ENCODE results near the gene USH2A. TPM values are rescaled to one million over a fixed set of nuclear protein-coding genes. Genes with fewer than 3 reads are reported as not detected.

The USH2A gene
- total RNA-seq, 2 donors from 2014 or later = not detected

DNA sequence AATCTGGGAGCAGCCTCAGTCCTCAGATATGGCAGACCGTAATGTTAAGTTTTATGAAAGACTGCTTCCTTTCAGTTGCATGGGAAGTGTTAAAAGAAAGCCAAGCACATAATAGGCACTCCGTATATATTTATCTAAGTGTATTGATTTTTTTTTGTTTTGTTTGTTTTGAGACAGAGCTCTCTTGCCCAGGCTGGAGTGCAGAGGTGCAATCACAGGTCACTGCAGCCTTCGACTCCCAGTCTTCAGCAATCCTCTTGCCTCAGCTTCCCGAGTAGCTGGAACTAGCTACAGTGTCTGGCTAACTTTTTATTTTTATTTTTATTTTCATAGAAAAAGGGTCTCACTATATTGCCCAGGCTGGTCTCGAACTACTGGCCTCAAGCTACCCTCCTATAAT lies 341.8 kb downstream of the USH2A start:
- Mint-ChIP-seq H3K27ac (no peak overlapping the region), H3K36me3 (no peaks in the 10 kb centered on the region), H3K9me3 (peaks cover 24% of the 10 kb centered on the region), H3K27me3 (no peaks in the 10 kb centered on the region), H3K4me1 (ENCODE audit: low read depth in 2 of 2) (no peaks in the 10 kb centered on the region), H3K4me3 (no peak overlapping the region)
- ATAC-seq = no peak
- DNase-seq (ENCODE audit: low spot score) = no peak

DNA sequence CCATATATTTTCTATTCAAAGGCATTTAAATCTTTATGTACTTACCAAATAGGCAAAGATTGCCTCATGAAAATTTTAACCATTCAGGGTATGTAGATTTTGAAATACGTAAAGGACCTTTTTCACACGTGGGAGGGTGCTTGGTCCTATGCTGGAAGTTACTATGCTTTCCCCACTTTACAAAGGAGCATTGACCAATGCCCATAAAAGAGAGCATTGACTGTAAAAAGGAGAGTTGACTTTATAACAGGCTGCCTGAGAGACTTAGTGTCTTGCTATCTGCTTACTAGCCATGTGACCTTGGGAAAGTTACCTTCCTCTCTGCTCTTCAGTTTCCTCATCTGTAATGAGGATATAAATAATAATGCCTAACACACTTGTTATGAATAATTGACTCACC lies 346.5 kb downstream of the USH2A start:
- Mint-ChIP-seq H3K4me3 (no peak overlapping the region), H3K27me3 (no peaks in the 10 kb centered on the region), H3K36me3 (no peaks in the 10 kb centered on the region), H3K27ac (no peak overlapping the region), H3K4me1 (ENCODE audit: low read depth in 2 of 2) (no peaks in the 10 kb centered on the region), H3K9me3 (peaks cover 22% of the 10 kb centered on the region)
- no peak for ATAC-seq
- DNase-seq (ENCODE audit: low spot score) = no peak

DNA sequence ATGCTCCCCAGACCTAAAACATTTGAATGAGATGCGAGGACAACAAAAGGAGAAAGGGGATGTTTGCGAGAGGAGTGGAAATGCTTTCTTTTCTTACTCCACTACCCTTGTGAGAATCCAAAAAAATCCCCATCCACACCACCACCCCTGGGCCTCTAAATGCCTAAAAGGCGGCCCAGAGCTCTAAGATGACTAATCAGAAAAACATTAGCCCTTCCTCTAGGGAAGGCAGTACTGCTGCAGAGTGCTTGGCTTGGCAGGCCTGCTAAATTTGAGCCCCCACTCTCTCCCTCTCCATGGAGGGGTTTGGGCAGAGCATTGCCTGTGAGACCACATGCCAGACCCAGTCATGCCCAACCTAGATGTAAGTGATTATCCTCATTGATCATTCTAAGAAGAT lies 347.9 kb downstream of the USH2A start:
- Mint-ChIP-seq H3K9me3 (peaks cover 18% of the 10 kb centered on the region), H3K36me3 (no peaks in the 10 kb centered on the region), H3K27ac (no peak overlapping the region), H3K27me3 (no peaks in the 10 kb centered on the region), H3K4me3 (no peak overlapping the region), H3K4me1 (ENCODE audit: low read depth in 2 of 2) (no peaks in the 10 kb centered on the region)
- ATAC-seq (no peak), DNase-seq (ENCODE audit: low spot score) (no peak)

DNA sequence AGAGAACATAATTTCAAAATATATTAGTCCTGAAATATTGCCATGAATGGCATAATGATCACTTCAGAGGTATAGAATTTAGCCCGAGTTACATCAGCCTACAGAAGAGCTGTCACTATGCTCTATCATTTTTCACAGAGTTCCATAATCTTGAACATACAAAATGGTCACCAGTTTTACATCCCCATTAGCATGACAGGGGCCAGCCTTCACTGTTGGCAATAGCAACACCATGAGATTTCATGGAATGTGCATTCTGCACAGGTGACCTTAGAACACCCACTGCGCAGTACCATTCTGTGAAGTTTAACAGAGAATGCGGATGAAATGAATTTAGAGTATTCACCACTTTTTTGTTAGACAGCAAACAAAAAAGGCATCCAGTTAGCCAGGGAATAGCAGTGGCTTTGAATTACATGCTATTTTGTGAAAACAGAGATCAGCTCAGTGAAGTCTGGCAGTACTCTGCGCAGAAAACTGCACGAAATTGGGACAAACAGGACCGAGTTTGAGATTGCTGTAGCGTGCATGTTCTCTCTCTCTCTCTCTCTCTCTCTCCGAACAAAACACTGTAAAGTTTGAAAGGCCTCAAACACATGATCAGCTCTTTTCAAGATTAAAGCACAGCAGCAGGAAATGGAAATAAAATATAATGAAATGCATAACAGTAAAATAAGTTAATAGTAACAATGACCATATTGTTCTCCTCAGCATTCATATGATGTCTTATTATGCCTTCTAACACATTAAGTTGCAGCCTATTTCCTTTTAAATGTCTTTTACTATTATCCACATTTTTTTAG lies 349.3 kb downstream of the USH2A start:
- Mint-ChIP-seq H3K4me3 (no peak overlapping the region), H3K9me3 (peaks cover 11% of the 10 kb centered on the region), H3K27ac (no peak overlapping the region), H3K4me1 (ENCODE audit: low read depth in 2 of 2) (no peaks in the 10 kb centered on the region), H3K27me3 (no peaks in the 10 kb centered on the region), H3K36me3 (no peaks in the 10 kb centered on the region)
- ATAC-seq (no peak), DNase-seq (ENCODE audit: low spot score) (no peak)

DNA sequence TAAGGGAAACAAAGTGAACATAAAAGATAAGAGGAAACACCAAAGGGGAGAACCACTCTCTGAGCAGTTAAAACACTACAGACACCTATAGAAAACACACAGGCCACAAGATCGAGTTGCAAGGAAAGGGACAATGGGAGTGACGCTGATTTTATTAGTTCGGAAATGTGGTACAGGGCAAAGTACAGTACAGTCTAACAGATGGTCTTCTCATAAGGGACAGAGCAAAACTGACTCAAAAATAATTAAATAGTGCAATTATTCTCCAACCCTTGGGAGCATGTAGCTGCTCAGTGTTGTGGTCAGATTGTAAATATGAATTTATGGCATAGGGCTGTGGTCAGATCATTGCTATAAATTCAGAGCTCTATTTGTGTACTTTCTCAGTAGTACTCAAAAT lies 352.0 kb downstream of the USH2A start:
- no peak for DNase-seq (ENCODE audit: low spot score)
- Mint-ChIP-seq H3K36me3 (peaks cover 7% of the 10 kb centered on the region), H3K9me3 (peaks cover 23% of the 10 kb centered on the region)

DNA sequence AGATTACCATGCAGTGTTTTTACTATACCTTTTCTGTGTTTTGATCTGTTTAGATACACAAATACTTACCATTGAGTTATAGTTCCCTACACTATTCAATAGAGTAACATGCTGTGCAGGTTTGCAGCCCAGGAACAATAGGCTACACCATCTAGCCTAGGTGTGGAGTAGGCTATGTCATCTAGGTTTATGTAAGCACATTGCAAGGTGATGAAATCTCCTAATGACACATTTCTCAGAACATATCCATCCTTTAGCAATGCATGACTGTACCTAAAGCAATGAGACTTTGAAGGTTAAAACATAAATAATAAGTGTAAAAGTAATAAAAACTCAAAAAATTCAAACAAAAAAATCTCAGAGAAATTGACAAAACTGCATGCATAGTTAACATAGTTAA lies 358.6 kb downstream of the USH2A start:
- DNase-seq (ENCODE audit: low spot score) (no peak), ATAC-seq (no peak)
- peaks cover 32% of the 10 kb centered on the region for H3K9me3 Mint-ChIP-seq
- no peak overlapping the region for H3K4me3 Mint-ChIP-seq
- no peak overlapping the region for H3K27ac Mint-ChIP-seq
- H3K36me3 Mint-ChIP-seq = peaks cover 13% of the 10 kb centered on the region
- no peaks in the 10 kb centered on the region for H3K4me1 Mint-ChIP-seq (ENCODE audit: low read depth in 2 of 2)
- H3K27me3 Mint-ChIP-seq = no peaks in the 10 kb centered on the region

More for the DNA sequence above, 352.0 kb downstream of the USH2A start:
- H3K27ac Mint-ChIP-seq = no peak overlapping the region
- no peaks in the 10 kb centered on the region for H3K27me3 Mint-ChIP-seq
- no peak overlapping the region for H3K4me3 Mint-ChIP-seq
- H3K4me1 Mint-ChIP-seq (ENCODE audit: low read depth in 2 of 2) = no peaks in the 10 kb centered on the region
- no peak for ATAC-seq

DNA sequence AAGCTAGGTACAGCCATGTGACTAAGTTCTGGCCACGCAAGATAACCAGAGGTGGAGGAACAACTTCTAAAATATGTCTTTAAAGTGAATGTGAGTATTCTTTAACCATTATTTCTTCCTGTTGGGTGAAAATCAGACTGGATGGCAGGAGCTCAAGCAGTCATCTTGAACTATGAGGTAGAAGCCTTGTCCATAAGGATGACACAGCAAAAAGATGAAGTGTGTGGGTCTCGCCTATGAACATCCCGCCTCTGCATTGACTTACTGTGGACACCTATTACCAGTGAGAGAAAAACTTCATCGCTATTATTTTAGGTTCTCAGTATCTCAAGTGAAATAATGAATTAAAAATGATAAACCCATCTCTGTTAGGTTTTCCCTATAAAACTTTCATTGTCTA lies 365.3 kb downstream of the USH2A start:
- DNase-seq (ENCODE audit: low spot score) (no peak), ATAC-seq (no peak)
- Mint-ChIP-seq H3K9me3 (peaks cover 17% of the 10 kb centered on the region), H3K4me1 (ENCODE audit: low read depth in 2 of 2) (no peaks in the 10 kb centered on the region), H3K4me3 (no peak overlapping the region), H3K27me3 (no peaks in the 10 kb centered on the region), H3K36me3 (peaks cover 7% of the 10 kb centered on the region), H3K27ac (no peak overlapping the region)

DNA sequence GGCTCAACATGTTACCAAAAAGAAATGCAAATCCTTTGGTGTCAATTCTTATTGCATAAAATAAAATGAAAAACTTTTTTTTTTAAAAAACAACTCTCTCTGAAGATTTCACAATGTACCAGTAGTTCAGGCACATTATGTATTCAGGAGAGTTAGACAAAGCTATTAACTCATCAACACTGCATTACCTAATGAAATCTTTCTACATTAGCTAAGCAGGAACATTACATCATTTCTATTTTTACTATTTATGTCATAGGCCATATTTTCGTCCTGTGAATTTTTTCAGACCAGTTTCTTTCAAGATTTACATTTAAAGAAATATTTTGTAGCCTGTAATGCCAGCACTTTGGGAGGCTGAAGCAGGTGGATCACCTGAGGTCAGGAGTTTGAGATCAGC lies 366.2 kb downstream of the USH2A start:
- no peaks in the 10 kb centered on the region for H3K27me3 Mint-ChIP-seq
- no peak for ATAC-seq
- H3K4me3 Mint-ChIP-seq = no peak overlapping the region

DNA sequence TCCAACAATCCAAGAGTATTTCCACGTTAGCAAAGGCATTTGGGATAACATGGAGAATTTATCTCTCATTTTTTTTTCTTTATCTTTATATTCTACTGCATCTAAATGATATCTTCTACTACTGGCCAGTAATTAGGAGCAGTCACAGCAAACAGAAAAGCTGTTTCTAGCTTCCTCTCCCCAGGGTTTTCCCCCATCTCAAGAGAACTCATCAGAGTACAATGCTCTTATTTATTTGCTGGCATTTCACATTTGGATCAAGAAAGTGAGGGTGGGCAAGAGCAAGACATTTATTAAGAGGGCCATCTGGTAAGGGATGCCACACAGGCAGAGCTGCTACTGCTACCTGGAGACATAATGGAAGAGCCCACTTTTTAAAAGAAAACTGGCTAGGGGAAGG lies 368.2 kb downstream of the USH2A start:
- Mint-ChIP-seq H3K27ac (no peak overlapping the region), H3K36me3 (peaks cover 4% of the 10 kb centered on the region), H3K27me3 (no peaks in the 10 kb centered on the region), H3K4me1 (ENCODE audit: low read depth in 2 of 2) (no peaks in the 10 kb centered on the region), H3K9me3 (peaks cover 19% of the 10 kb centered on the region), H3K4me3 (no peak overlapping the region)
- ATAC-seq (no peak), DNase-seq (ENCODE audit: low spot score) (no peak)

More for the DNA sequence above, 366.2 kb downstream of the USH2A start:
- no peak for DNase-seq (ENCODE audit: low spot score)
- peaks cover 18% of the 10 kb centered on the region for H3K9me3 Mint-ChIP-seq
- peaks cover 6% of the 10 kb centered on the region for H3K36me3 Mint-ChIP-seq
- no peak overlapping the region for H3K27ac Mint-ChIP-seq
- H3K4me1 Mint-ChIP-seq (ENCODE audit: low read depth in 2 of 2) = no peaks in the 10 kb centered on the region

DNA sequence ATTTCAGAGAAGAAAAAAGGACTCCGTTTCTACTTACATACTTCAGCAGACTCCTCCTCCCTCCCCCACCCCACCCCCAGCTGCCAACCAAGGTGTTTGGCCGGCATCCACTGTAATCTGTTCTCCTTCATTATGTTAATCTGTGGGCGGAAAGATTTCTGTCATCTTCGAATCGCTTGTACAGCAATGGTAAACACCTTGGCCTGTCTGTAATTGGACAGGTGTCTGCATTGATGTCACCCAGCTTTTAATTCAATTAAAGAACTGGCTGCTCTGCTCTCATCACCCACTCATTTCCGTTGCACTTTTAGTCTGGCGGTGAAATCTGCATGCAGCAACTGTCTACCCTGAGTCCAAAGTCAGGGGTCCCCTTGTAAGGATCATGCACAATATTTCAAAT lies 368.6 kb downstream of the USH2A start:
- H3K27me3 Mint-ChIP-seq = no peaks in the 10 kb centered on the region
- DNase-seq (ENCODE audit: low spot score) (no peak), ATAC-seq (no peak)
- peaks cover 4% of the 10 kb centered on the region for H3K36me3 Mint-ChIP-seq
- no peak overlapping the region for H3K4me3 Mint-ChIP-seq
- no peak overlapping the region for H3K27ac Mint-ChIP-seq
- H3K4me1 Mint-ChIP-seq (ENCODE audit: low read depth in 2 of 2) = no peaks in the 10 kb centered on the region
- H3K9me3 Mint-ChIP-seq = peaks cover 21% of the 10 kb centered on the region

DNA sequence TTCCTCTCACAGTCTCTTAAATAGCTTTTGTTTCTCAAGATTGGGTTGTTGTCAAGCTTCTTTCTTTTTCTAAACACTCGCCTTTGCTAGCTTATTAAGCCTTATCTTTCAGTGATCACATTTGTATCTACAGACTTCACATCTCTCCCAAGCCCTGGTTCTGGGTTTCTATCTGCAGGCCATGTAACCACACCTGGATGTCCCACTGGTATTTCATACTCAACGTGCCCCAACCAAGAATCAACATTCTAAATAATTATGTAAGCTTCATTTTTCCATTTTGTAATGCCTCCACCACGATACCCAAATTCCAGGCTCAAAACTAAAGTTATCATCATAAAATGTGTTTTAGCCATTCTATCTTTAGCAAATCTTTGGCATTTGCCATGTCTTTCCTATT lies 372.2 kb downstream of the USH2A start:
- DNase-seq (ENCODE audit: low spot score) = no peak
- Mint-ChIP-seq H3K36me3 (peaks cover 4% of the 10 kb centered on the region), H3K27ac (no peak overlapping the region)

DNA sequence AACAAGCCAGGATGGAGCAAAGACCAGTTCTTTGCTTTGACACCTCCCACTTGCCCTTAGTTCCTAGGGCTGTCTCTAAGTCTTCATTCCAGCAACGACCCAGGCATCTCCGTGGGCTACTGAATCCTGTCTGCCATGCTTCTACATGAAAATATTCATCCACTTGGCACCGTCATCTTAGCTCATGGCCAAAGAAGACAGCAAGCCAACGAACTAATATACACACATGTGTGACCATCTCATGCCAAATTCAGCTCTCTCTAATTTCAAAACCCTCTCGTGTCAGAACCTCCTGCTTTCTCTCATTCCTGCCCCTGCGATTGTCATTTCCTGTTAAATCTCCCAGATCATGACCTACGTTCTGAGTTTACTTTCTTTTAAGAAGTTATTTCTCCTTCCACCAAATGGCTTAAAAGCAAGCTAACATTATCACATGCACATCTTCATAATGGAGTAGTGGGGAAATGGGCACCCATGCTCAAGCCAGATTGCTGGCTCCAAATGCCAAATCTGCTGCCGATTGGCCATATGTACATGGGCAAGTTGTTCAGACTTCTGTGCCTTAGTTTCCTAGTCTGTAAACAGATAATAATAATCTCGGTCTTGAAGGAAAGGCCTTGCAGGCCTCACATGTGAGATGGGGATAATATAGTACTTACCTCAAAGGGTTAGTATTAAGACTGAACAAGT lies 373.4 kb downstream of the USH2A start:
- no peak for DNase-seq (ENCODE audit: low spot score)
- no peaks in the 10 kb centered on the region for H3K4me1 Mint-ChIP-seq (ENCODE audit: low read depth in 2 of 2)
- H3K4me3 Mint-ChIP-seq = no peak overlapping the region
- peaks cover 24% of the 10 kb centered on the region for H3K9me3 Mint-ChIP-seq
- H3K27me3 Mint-ChIP-seq = no peaks in the 10 kb centered on the region
- no peak for ATAC-seq
- peaks cover 4% of the 10 kb centered on the region for H3K36me3 Mint-ChIP-seq
- H3K27ac Mint-ChIP-seq = no peak overlapping the region

More for the DNA sequence above, 372.2 kb downstream of the USH2A start:
- no peak for ATAC-seq
- Mint-ChIP-seq H3K4me3 (no peak overlapping the region), H3K4me1 (ENCODE audit: low read depth in 2 of 2) (no peaks in the 10 kb centered on the region), H3K9me3 (peaks cover 24% of the 10 kb centered on the region), H3K27me3 (no peaks in the 10 kb centered on the region)

DNA sequence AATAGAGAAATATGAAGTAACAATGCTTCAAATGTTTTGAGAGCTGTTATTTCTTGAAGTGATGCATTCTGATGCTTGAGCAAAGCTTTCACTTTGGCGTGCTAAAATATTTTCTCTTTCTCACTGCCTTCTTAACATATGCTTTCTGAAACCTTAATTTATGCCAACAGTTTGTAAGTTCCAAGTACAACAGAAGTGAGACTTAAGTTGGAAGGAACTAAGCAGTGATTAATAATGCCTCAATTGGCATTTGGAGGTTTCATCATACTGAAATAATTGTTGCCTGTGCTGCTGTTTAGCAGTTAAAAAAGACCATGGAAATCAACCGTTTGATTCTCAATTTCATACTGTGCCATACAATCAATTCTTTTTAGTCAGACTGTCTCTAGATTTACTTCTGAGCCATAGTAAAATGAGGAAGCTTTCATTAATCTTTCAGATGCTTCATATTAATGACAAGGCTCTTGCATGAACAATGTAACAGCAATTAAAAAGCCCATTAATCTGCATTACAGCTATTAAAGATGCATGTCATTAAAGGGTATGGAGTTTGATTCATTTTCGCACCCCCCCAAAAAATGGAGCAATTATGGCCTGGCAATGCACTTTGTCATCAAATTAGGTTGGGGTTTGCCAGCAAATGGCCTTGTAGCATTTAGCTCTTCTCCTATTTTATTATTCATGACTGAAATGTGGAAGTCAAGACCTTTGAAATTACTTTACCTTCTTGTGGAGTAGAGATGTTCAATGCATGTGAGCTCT lies 375.3 kb downstream of the USH2A start:
- ATAC-seq (no peak), DNase-seq (ENCODE audit: low spot score) (no peak)
- H3K27ac Mint-ChIP-seq = no peak overlapping the region
- H3K36me3 Mint-ChIP-seq = peaks cover 4% of the 10 kb centered on the region
- no peaks in the 10 kb centered on the region for H3K27me3 Mint-ChIP-seq
- H3K9me3 Mint-ChIP-seq = peaks cover 28% of the 10 kb centered on the region
- H3K4me3 Mint-ChIP-seq = no peak overlapping the region
- no peaks in the 10 kb centered on the region for H3K4me1 Mint-ChIP-seq (ENCODE audit: low read depth in 2 of 2)

DNA sequence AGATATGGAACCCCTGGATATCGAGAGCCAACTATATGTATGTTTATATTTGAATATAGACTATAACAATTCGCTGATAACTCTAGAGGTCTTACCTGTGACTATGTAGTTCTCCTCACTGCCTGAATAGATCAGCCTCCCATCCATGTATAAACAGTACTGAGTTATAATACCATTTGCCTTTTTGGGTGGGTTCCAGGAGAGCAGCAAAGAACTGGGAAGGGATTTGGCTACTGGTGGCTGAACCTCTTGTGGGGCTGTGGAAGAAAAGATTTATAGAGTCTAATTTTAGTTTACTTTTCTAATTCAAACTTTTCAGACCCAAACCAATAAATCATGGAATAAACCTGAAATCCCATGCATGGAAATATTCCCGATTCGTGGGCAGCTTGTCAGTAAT lies 376.9 kb downstream of the USH2A start:
- Mint-ChIP-seq H3K4me1 (ENCODE audit: low read depth in 2 of 2) (no peaks in the 10 kb centered on the region), H3K4me3 (no peak overlapping the region)
- no peak for ATAC-seq

More for the DNA sequence above, 376.9 kb downstream of the USH2A start:
- H3K27ac Mint-ChIP-seq = no peak overlapping the region
- H3K36me3 Mint-ChIP-seq = peaks cover 4% of the 10 kb centered on the region
- no peaks in the 10 kb centered on the region for H3K27me3 Mint-ChIP-seq
- H3K9me3 Mint-ChIP-seq = peaks cover 23% of the 10 kb centered on the region
- DNase-seq (ENCODE audit: low spot score) = no peak
